Vagina (tissue), 2 donors: ENCODE data around the gene GLO1. TPM values are rescaled to one million over a fixed set of nuclear protein-coding genes. Genes with fewer than 3 reads are reported as not detected.

ENCODE experiments used
- DNase-seq, 2 donors: peaks; one replicate each; pipeline ENCODE4 v3.0.0-alpha.2; 2017; ENCODE audit errors: extremely low spot score in 2 of 2
- H3K27ac ChIP-seq: fragments of 200-600 bp; sonication (generic); one replicate; pipeline ENCODE4 v1.5.1; 2019
- H3K27me3 ChIP-seq: fragments of 200-600 bp; sonication (generic); one replicate; pipeline ENCODE4 v1.5.1; 2019
- H3K36me3 ChIP-seq, 2 donors: fragments of 200-600 bp; sonication (generic); one replicate each; pipeline ENCODE4 v1.5.1; 2017 to 2019
- H3K4me1 ChIP-seq: fragments of 200-600 bp; sonication (generic); one replicate; pipeline ENCODE4 v1.5.1; 2019
- H3K4me3 ChIP-seq, 2 donors: fragments of 200-600 bp; sonication (generic); 1 replicate in 1 of 2; 2 replicates in 1 of 2; pipeline ENCODE4 v1.5.1; 2016 to 2019
- H3K9me3 ChIP-seq: fragments of 200-600 bp; sonication (generic); one replicate; pipeline ENCODE4 v1.5.1; 2019
- POLR2A ChIP-seq, 2 donors: fragments of 450-650 bp; IDR thresholded peaks; one replicate each; pipeline ENCODE4 v1.6.1; 2017; ENCODE audit warnings: antibody characterized with exemption in 2 of 2, mild to moderate bottlenecking in 2 of 2, moderate library complexity in 2 of 2
- POLR2AphosphoS5 ChIP-seq, 2 donors: sonication (generic); formaldehyde crosslinking; IDR thresholded peaks; one replicate each; pipeline ENCODE4 v1.9.0; 2017; ENCODE audit warnings: antibody characterized with exemption in 2 of 2, mild to moderate bottlenecking in 2 of 2, low read depth in 1 of 2; ENCODE audit not compliant: insufficient read depth in 1 of 2
- intact Hi-C: fragments of 100-400 bp; cut with DNase I; formaldehyde crosslinking; loops from one replicate; pipeline ENCODE4 v1.15.1; 2023
- total RNA-seq: library from RNA; depleted of rRNA; stranded (reverse); fragments of >200 nt; gene quantifications from one replicate; pipeline ENCODE4 v1.2.3, GENCODE V29; 2016
- TF ChIP-seq, protein P1 (sequence below), 3 experiments: fragments of 450-650 bp in 2 of 3; fragments of 200-600 bp in 1 of 3; sonication (generic) in 1 of 3; IDR thresholded peaks; one replicate each; pipeline ENCODE4 v1.5.1; 2017 to 2019; ENCODE audit warnings: antibody characterized with exemption in 3 of 3, mild to moderate bottlenecking in 2 of 3, moderate library complexity in 2 of 3

The GLO1 gene
- total RNA-seq, 1 donor from 2014 or later: 59.7 TPM

DNA sequence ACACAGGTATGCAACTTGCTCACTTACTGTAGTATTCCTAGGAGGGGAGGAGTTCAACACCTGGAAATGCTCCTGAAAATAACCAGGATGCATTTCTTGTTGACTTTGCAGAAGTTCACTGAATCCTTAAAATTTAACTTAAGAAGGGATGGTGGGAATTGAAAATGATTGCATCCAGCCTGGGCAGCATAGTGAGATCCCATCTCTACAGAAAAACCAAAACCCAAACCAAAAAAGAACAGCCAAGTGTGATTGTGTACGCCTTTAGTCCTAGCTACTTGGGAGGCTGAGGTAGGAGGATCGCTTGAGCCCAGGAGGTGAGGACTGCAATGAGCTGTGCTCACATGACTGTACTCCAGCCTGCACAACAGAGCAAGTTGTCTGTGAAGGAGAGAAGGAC is 13.9 kb upstream of the GLO1 start:
- peaks cover 13% of the 10 kb centered on the region for H3K4me1 ChIP-seq
- no peak for DNase-seq
- H3K9me3 ChIP-seq: no peaks in the 10 kb centered on the region
- intact Hi-C loops: no loop called here
- no peaks in the 10 kb centered on the region for H3K36me3 ChIP-seq
- H3K27ac ChIP-seq: no peak overlapping the region
- peaks cover 3% of the 10 kb centered on the region for H3K27me3 ChIP-seq
- no peak overlapping the region for H3K4me3 ChIP-seq
- no peak for TF ChIP-seq POLR2AphosphoS5 (IDR thresholded peaks at IDR 0.05; ENCODE audit: insufficient read depth in 1 of 2, low read depth in 1 of 2)
- TF ChIP-seq, protein P1, sequence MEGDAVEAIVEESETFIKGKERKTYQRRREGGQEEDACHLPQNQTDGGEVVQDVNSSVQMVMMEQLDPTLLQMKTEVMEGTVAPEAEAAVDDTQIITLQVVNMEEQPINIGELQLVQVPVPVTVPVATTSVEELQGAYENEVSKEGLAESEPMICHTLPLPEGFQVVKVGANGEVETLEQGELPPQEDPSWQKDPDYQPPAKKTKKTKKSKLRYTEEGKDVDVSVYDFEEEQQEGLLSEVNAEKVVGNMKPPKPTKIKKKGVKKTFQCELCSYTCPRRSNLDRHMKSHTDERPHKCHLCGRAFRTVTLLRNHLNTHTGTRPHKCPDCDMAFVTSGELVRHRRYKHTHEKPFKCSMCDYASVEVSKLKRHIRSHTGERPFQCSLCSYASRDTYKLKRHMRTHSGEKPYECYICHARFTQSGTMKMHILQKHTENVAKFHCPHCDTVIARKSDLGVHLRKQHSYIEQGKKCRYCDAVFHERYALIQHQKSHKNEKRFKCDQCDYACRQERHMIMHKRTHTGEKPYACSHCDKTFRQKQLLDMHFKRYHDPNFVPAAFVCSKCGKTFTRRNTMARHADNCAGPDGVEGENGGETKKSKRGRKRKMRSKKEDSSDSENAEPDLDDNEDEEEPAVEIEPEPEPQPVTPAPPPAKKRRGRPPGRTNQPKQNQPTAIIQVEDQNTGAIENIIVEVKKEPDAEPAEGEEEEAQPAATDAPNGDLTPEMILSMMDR (IDR thresholded peaks at IDR 0.05): no peak
- TF ChIP-seq POLR2A (IDR thresholded peaks at IDR 0.05): no peak

DNA sequence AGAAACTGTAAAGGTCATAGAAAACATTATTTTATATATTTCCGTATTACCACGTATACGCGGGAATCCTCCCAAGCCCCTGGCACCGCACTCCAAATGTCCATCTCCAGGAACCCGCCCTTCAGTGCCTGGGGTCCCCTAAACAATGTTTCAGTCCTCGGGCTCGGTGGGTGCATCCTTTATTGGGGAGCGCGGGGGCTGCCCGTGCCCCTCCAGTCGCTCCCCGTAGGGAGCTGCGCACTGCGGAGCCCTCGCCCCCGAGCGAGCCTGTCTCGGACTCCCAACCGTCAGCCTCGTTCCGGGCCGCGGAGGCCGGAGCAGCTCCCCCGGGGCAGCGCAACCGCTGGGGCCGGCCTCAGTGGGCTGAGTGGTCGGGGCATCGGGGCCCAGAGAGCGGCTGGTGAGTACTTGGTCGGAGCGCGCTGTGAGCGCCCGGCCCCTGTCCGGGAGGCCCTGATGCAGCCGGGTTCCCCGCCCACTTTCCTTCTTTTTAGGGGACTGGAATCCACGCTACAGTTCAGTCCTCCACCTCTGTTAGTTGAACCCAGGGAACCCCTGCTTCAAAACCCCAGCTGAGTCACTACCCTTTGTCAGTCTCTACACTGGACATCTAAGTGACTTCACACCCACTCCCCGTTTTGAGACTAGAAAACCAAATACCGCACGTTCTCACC is 12.2 kb upstream of the GLO1 start, which contains the start of gene DNAH8:
Gene DNAH8 (plus strand): TSS at position 296 of the 674 bp plus-strand sequence. CDS start 7,499 bp downstream, outside the sequence.
- Histone ChIP-seq H3K27me3 (peaks cover 3% of the 10 kb centered on the region), H3K36me3 (no peaks in the 10 kb centered on the region), H3K9me3 (no peaks in the 10 kb centered on the region), H3K27ac (no peak within 1 kb of the TSS), H3K4me1 (peaks cover 13% of the 10 kb centered on the region), H3K4me3 (peak within 1 kb of the TSS; percentile 34 to 39)
- TF ChIP-seq POLR2A (IDR thresholded peaks at IDR 0.05): no peak
- no peak for TF ChIP-seq POLR2AphosphoS5 (IDR thresholded peaks at IDR 0.05; ENCODE audit: insufficient read depth in 1 of 2, low read depth in 1 of 2)
- TF ChIP-seq, protein P1 (IDR thresholded peaks at IDR 0.05): no peak
- intact Hi-C loops: no loop called here
- no peak for DNase-seq

DNA sequence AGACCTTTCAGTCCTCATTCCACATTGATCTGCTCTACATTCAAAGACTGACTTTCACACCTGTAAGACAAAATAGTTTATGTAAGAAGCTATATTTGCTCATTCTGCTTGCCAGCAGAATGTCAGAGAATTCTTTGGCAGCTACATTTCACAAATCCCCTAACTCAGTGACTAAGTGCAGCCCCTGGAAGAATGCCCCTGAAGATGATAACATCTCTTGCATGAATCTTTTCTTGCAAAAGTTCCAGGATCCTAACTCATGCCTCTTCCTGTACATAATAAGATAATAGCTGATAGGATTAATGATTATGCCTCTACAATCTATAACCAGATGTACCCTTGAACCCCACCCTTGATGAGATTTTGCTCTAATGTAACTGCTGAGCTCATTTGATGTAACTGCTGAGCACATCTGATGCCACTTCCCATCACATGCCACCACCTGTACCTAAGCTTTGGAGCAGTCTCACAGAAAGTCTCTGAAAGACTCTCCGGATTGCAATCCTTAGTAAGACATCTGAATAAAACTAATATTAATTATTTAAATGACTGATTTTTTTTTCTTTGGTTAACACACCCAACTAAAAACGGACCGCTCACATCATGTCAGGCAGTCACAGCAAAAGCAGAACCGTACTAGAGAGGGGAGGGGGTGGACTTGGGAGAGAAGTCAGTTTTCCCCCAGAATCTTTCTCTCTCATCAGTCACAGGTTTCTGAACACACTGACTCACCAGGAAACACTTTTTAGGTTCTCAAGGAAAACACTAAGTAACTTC is 11.5 kb upstream of the GLO1 start:
- Histone ChIP-seq H3K27ac (no peak overlapping the region), H3K4me3 (peak overlapping the region; percentile 34 to 39), H3K9me3 (no peaks in the 10 kb centered on the region), H3K27me3 (peaks cover 3% of the 10 kb centered on the region), H3K4me1 (peaks cover 13% of the 10 kb centered on the region), H3K36me3 (no peaks in the 10 kb centered on the region)
- DNase-seq: no peak
- TF ChIP-seq, protein P1 (IDR thresholded peaks at IDR 0.05): no peak
- TF ChIP-seq POLR2AphosphoS5 (IDR thresholded peaks at IDR 0.05; ENCODE audit: insufficient read depth in 1 of 2, low read depth in 1 of 2) (no peak), POLR2A (IDR thresholded peaks at IDR 0.05) (no peak)
- intact Hi-C loops: no loop called here

DNA sequence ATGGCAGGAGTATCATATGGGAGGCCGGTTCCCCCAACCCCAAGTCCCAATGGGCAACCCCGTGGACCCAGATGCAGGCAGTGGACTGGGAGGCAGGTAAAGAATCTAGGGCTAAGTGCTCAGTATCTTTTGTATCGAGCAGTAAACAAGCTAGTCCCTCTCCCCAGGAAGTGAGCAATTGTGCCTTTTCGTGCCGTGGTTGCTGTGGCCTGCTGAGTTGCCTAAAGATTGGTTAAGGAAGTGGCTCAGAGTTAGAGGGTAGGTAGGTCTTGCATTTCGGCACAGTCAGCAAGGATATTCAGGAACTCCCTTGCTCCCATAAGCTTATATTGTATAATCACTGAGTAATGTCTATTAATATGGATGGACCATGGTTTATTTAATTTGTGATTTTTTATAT is 10.9 kb upstream of the GLO1 start:
- H3K27ac ChIP-seq: no peak overlapping the region
- no peak overlapping the region for H3K4me3 ChIP-seq
- H3K4me1 ChIP-seq: peaks cover 13% of the 10 kb centered on the region

DNA sequence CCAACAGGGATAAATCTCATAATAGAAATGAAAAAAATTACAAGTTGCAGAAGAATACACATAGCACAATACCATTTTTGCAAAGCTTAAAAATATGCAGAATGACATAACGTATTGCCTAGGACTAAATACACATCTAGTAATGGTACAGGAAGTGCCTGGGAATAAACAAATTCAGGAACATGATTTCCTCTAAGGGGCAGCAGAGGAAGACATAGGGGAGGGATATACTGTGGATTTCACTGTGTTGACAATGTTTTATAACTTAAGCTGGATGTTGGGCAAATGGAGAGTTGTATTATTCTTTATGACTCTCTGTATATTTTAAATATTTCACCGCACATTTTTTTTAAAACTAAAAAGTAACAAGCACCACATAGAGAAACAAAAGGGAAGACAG is 5.6 kb upstream of the GLO1 start:
- intact Hi-C loops: no loop called here
- Histone ChIP-seq H3K4me3 (no peak overlapping the region), H3K27me3 (no peaks in the 10 kb centered on the region), H3K4me1 (no peaks in the 10 kb centered on the region), H3K27ac (no peak overlapping the region), H3K36me3 (no peaks in the 10 kb centered on the region), H3K9me3 (no peaks in the 10 kb centered on the region)
- DNase-seq: no peak
- TF ChIP-seq POLR2A (IDR thresholded peaks at IDR 0.05): no peak
- TF ChIP-seq, protein P1 (IDR thresholded peaks at IDR 0.05): no peak
- TF ChIP-seq POLR2AphosphoS5 (IDR thresholded peaks at IDR 0.05; ENCODE audit: insufficient read depth in 1 of 2, low read depth in 1 of 2): no peak

More for the DNA sequence above, 10.9 kb upstream of the GLO1 start:
- no peak for DNase-seq
- no peaks in the 10 kb centered on the region for H3K36me3 ChIP-seq
- H3K9me3 ChIP-seq: no peaks in the 10 kb centered on the region
- peaks cover 3% of the 10 kb centered on the region for H3K27me3 ChIP-seq
- no peak for TF ChIP-seq POLR2AphosphoS5 (IDR thresholded peaks at IDR 0.05; ENCODE audit: insufficient read depth in 1 of 2, low read depth in 1 of 2)
- TF ChIP-seq POLR2A (IDR thresholded peaks at IDR 0.05): no peak
- intact Hi-C loops: no loop called here
